Gastrocnemius medialis (tissue), 4 donors: Measurements from ENCODE around the gene KIAA0319L. TPM values are rescaled to one million over a fixed set of nuclear protein-coding genes. Genes with fewer than 3 reads are reported as not detected.

ENCODE experiments used
- ATAC-seq, 2 donors: fragments of 150-250 bp; one replicate each; pipeline ENCODE4 v1.9.1; 2016
- DNase-seq, 2 donors: peaks; one replicate each; pipeline ENCODE4 v3.0.0-alpha.2; 2019
- H3K27ac ChIP-seq, 4 donors: fragments of 200-600 bp; sonication (generic); 1 replicate in 1 of 4; 2 replicates in 3 of 4; pipeline ENCODE4 v1.5.1; 2016 to 2018; ENCODE audit warnings: mild to moderate bottlenecking in 2 of 4, moderate library complexity in 1 of 4
- H3K27me3 ChIP-seq, 3 donors: fragments of 200-600 bp; sonication (generic) in 2 of 3; 1 replicate in 1 of 3; 2 replicates in 2 of 3; pipeline versions ENCODE4 v1.5.1 to v1.6.0; 2016 to 2019; ENCODE audit warnings: mild to moderate bottlenecking in 1 of 3, moderate library complexity in 1 of 3
- H3K36me3 ChIP-seq, 2 donors: fragments of 200-600 bp; sonication (generic) in 1 of 2; one replicate each; pipeline ENCODE4 v1.5.1; 2017 to 2018
- H3K4me1 ChIP-seq, 2 donors: fragments of 200-600 bp; sonication (generic) in 1 of 2; one replicate each; pipeline ENCODE4 v1.5.1; 2016 to 2017; ENCODE audit warnings: mild to moderate bottlenecking in 2 of 2
- H3K4me3 ChIP-seq, 4 donors: fragments of 200-600 bp; sonication (generic) in 3 of 4; 1 replicate in 1 of 4; 2 replicates in 3 of 4; pipeline ENCODE4 v1.5.1; 2016 to 2019; ENCODE audit warnings: mild to moderate bottlenecking in 2 of 4
- H3K9me3 ChIP-seq, 3 donors: fragments of 200-600 bp; sonication (generic) in 2 of 3; 1 replicate in 1 of 3; 2 replicates in 2 of 3; pipeline ENCODE4 v1.5.1; 2016 to 2019
- CTCF ChIP-seq, 5 experiments: fragments of 450-650 bp in 3 of 5; fragments of 200-600 bp in 2 of 5; sonication (generic) in 2 of 5; IDR thresholded peaks in 4 of 5; conservative IDR thresholded peaks in 1 of 5; 1 replicate in 4 of 5; 2 replicates in 1 of 5; pipeline ENCODE4 v1.5.1; 2016 to 2019; ENCODE audit warnings: antibody characterized with exemption in 5 of 5, mild to moderate bottlenecking in 3 of 5, moderate library complexity in 3 of 5
- POLR2A ChIP-seq, 2 donors: fragments of 450-650 bp; IDR thresholded peaks; one replicate each; pipeline ENCODE4 v1.6.1; 2017; ENCODE audit warnings: antibody characterized with exemption in 2 of 2, mild to moderate bottlenecking in 2 of 2, moderate library complexity in 2 of 2
- in situ Hi-C, 4 donors: fragments of 200-750 bp; cut with MboI; loops; one replicate each; pipeline versions ENCODE4 v1.15.0 to v1.8.0; 2017; ENCODE audit warnings: low sequenced_read_pairs in 4 of 4
- intact Hi-C: fragments of 100-400 bp; cut with DNase I; formaldehyde crosslinking; loops from one replicate; pipeline ENCODE4 v1.15.1; 2023; ENCODE audit warnings: low total_unique reads
- total RNA-seq, 4 donors: library from RNA; depleted of rRNA; stranded (reverse); fragments of >200 nt; gene quantifications; one replicate each; pipeline versions ENCODE4 v1.1.0 to v1.2.3, GENCODE V29; 2016

Gene KIAA0319L
- total RNA-seq, 4 donors from 2014 or later = 44.4 to 85.0 (median 69.2) TPM

GRCh38 chr1:35449334-35450008, 107.7 kb downstream of the KIAA0319L start:
- intact Hi-C loops = no loop called here
- Histone ChIP-seq H3K4me3 (no peak overlapping the region), H3K4me1 (peaks cover 8 to 9% of the 10 kb centered on the region in 2 donors), H3K36me3 (peaks cover 3 to 64% of the 10 kb centered on the region in 2 donors), H3K27me3 (no peaks in the 10 kb centered on the region), H3K9me3 (no peaks in the 10 kb centered on the region), H3K27ac (no peak overlapping the region)
- in situ Hi-C loops = loop anchor here (5.0 to 25.0 kb wide), 3 partner anchors 113 to 288 kb away; no protein-coding TSS in a partner anchor
- DNase-seq = no peak
- no peak for ATAC-seq
- TF ChIP-seq CTCF (IDR thresholded peaks at IDR 0.05 in 4 of 5, conservative IDR thresholded peaks at IDR 0.05 in 1 of 5) (no peak), POLR2A (IDR thresholded peaks at IDR 0.05) (no peak)

GRCh38 chr1:35448344-35448801, 108.8 kb downstream of the KIAA0319L start:
- no peak for ATAC-seq
- intact Hi-C loops = no loop called here
- no peak for DNase-seq
- in situ Hi-C loops = loop anchor here in 2 of 4 donors (5.0 kb wide), 1 partner anchor 114 kb away; no protein-coding TSS in a partner anchor
- Histone ChIP-seq H3K4me3 (no peak overlapping the region), H3K4me1 (peaks cover 8 to 9% of the 10 kb centered on the region in 2 donors), H3K9me3 (no peaks in the 10 kb centered on the region), H3K36me3 (peaks cover 3 to 66% of the 10 kb centered on the region in 2 donors), H3K27ac (no peak overlapping the region), H3K27me3 (no peaks in the 10 kb centered on the region)
- TF ChIP-seq POLR2A (IDR thresholded peaks at IDR 0.05) (no peak), CTCF (IDR thresholded peaks at IDR 0.05 in 4 of 5, conservative IDR thresholded peaks at IDR 0.05 in 1 of 5) (no peak)

GRCh38 chr1:35447278-35447677, 109.9 kb downstream of the KIAA0319L start:
- in situ Hi-C loops (loop anchor here in 2 of 4 donors (5.0 kb wide), 1 partner anchor 115 kb away; no protein-coding TSS in a partner anchor), intact Hi-C loops (no loop called here)
- Histone ChIP-seq H3K27ac (no peak overlapping the region), H3K27me3 (no peaks in the 10 kb centered on the region), H3K36me3 (peaks cover 3 to 77% of the 10 kb centered on the region in 2 donors), H3K4me1 (peaks cover 5% of the 10 kb centered on the region in 2 donors), H3K9me3 (no peaks in the 10 kb centered on the region), H3K4me3 (no peak overlapping the region)
- ATAC-seq = no peak
- no peak for DNase-seq
- TF ChIP-seq POLR2A (IDR thresholded peaks at IDR 0.05) = no peak
- TF ChIP-seq CTCF (IDR thresholded peaks at IDR 0.05 in 4 of 5, conservative IDR thresholded peaks at IDR 0.05 in 1 of 5) = no peak

- Histone ChIP-seq H3K4me3 (no peak overlapping the region), H3K4me1 (no peaks in the 10 kb centered on the region), H3K36me3 (peaks cover 3 to 94% of the 10 kb centered on the region in 2 donors), H3K27ac (no peak overlapping the region), H3K9me3 (no peaks in the 10 kb centered on the region), H3K27me3 (no peaks in the 10 kb centered on the region)
- intact Hi-C loops = no loop called here
- TF ChIP-seq CTCF (IDR thresholded peaks at IDR 0.05 in 4 of 5, conservative IDR thresholded peaks at IDR 0.05 in 1 of 5) (no peak), POLR2A (IDR thresholded peaks at IDR 0.05) (no peak)
- no peak for ATAC-seq
- in situ Hi-C loops = no loop called here
- DNase-seq = no peak
These were observed 112.8 kb downstream of the KIAA0319L start for GRCh38 chr1:35444519-35444774.
